HPDE6-E6E7 (cell line): ENCODE measurements around the gene GPR42.

Source experiments
- DNase-seq: peaks from one replicate; pipeline ENCODE4 v3.0.0; 2011; ENCODE audit warnings: missing footprints; ENCODE audit errors: extremely low spot score

The GPR42 gene, protein sequence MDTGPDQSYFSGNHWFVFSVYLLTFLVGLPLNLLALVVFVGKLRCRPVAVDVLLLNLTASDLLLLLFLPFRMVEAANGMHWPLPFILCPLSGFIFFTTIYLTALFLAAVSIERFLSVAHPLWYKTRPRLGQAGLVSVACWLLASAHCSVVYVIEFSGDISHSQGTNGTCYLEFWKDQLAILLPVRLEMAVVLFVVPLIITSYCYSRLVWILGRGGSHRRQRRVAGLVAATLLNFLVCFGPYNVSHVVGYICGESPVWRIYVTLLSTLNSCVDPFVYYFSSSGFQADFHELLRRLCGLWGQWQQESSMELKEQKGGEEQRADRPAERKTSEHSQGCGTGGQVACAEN

GRCh38 chr19:35370722-35371121 is at the start of gene GPR42:
GPR42 (plus strand) TSS chr19:35371068; CDS start chr19:35371360, 292 bp downstream.
- DNase-seq: no peak

DNA sequence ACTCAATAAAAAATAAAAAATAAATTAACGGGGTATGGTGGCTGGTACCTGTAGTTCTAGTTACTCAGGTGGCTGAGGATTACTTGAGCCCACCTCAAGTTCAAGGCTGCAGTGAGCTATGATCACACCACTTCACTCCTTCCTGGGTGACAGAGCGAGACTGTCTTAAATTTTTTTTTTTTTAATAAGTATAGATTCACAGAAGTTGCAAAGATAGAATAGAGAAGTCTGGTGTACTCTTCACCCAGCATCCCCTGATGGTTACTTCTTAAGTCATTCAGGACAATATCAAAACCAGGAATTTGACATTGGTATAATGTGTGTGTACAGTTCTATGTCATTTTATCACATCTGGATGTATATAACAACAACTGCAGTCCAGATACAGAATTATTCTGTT is 49.6 kb upstream of the GPR42 start:
- no peak for DNase-seq

DNA sequence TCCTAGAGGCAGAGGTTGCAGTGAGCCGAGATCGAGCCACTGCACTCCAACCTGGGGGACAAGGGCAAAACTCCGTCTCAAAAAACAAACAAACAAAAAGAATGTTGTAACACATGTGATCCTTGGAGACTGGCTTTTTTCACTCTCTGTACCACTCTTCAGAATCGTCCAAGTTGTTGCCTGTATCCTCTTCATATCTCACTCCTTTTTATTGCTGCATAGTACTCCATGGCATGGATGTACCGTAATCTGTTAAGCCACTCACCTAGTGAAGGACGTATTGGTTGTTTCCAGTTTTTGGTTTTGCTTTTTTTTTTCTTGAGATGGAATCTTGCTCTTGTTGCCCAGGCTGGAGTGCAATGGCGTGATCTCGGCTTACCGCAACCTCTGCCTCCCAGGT is 48.9 kb upstream of the GPR42 start:
- DNase-seq: no peak

DNA sequence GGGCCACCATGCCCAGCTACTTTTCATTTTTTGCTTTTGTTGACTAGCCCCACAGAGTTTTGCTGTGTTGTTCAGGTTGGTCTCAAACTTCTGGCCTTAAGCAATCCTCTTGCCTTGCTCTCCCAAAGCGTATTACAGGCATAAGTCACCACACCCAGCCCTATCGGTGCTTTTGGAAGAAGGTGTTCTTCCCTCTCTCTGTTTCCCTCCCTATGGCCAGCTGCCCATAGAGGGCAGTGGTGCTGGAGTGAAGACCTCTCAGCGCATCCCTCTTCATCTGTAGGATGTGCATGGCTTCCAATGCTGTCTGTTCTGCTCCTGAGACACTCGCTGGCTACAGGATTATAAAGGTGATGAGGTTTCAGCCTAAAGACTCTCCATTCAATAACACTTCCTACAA is 43.2 kb upstream of the GPR42 start:
- no peak for DNase-seq

DNA sequence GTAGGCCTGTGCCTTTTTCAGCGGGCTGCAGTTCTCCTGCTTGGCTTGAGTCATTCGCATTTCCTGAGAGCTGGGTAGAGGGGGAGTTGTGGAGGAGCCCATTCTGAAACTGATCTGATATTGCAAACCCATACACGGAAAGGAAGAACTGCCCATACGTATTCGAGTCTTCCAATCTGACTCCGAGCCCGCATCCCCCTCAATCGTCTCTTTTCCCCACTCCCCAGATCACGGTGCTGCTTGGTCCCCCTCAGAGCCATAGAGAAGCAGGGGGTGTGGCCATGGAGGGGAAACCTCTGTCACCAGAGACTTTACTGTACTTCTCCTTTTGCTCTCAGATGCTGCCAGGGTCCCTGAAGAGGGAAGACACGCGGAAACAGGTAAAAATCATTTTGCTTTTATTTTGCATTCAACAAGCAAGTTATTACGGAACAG is 42.0 kb upstream of the GPR42 start, which contains the start of gene CD22:
CD22 (plus strand) TSS at position 337 of the 435 bp plus-strand sequence. CDS start 2,854 bp downstream, outside the sequence.
- no peak for DNase-seq

GRCh38 chr19:35329323-35329722 is 41.5 kb upstream of the GPR42 start:
- DNase-seq: no peak

- no peak for DNase-seq
Observed at GRCh38 chr19:35330475-35330874, 40.4 kb upstream of the GPR42 start.

DNA sequence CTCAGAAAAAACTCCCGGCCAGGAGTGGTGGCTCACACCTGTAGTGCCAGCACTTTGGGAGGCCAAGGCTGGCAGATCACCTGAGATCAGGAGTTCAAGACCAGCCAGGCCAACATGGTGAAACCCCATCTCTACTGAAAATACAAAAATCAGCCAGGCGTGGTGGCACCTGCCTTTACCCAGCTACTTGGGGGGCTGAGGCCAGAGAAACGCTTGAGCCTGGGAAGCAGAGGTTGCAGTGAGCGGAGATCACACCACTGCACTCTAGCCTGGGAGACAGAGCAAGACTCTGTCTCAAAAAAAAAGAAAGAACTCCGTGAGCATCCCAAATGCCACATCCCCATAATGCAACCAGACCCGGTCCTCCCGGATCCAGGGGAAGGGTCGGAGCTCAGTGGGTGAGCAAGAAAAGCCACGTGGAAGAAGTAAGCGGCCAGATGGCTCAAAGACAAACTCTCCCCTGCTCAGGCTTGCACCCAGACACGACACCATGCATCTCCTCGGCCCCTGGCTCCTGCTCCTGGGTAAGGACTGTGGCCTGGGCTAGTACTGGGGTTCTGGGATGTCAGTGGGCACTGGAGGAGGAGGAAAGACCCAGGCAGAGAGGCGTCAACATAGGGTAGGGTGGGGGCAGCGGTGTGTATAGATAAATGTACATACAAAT is 39.2 kb upstream of the GPR42 start:
- no peak for DNase-seq

DNA sequence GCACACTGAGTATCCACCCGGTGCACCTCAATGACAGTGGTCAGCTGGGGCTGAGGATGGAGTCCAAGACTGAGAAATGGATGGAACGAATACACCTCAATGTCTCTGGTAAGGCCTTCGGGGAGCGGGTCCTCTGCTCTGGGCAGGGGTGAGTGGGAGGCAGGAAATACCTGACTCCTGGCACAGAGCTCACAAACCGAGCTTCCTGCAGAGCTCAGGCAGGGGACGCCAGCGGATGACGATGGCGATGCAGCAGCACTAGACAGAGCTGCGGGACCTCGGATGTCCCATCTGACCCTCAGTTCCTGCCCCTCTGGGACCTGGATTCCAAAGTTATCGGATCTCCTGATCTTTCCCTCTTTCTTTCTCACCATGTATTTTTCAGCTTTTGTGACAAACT is 38.1 kb upstream of the GPR42 start:
- no peak for DNase-seq

- DNase-seq: no peak
Observed at GRCh38 chr19:35334144-35334753, 36.6 kb upstream of the GPR42 start.

GRCh38 chr19:35336166-35336955 is 34.5 kb upstream of the GPR42 start:
- DNase-seq: no peak

GRCh38 chr19:35337097-35337983 is 33.5 kb upstream of the GPR42 start:
- DNase-seq: no peak

GRCh38 chr19:35337984-35338296 is 32.9 kb upstream of the GPR42 start:
- no peak for DNase-seq

GRCh38 chr19:35340431-35340830 is 30.4 kb upstream of the GPR42 start:
- no peak for DNase-seq

DNA sequence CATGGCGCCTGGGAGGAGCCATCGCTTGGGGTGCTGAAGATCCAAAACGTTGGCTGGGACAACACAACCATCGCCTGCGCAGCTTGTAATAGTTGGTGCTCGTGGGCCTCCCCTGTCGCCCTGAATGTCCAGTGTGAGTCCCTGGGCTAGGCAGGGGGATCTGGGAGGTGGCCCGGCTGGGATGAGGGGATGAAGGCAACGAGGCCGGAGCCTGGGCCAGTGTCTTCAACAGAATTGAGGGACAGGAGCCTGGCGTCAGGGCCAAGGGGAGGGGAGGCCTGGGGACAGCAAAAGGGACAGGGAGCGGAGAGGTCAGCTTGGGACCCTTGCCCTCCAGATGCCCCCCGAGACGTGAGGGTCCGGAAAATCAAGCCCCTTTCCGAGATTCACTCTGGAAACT is 29.9 kb upstream of the GPR42 start:
- no peak for DNase-seq

DNA sequence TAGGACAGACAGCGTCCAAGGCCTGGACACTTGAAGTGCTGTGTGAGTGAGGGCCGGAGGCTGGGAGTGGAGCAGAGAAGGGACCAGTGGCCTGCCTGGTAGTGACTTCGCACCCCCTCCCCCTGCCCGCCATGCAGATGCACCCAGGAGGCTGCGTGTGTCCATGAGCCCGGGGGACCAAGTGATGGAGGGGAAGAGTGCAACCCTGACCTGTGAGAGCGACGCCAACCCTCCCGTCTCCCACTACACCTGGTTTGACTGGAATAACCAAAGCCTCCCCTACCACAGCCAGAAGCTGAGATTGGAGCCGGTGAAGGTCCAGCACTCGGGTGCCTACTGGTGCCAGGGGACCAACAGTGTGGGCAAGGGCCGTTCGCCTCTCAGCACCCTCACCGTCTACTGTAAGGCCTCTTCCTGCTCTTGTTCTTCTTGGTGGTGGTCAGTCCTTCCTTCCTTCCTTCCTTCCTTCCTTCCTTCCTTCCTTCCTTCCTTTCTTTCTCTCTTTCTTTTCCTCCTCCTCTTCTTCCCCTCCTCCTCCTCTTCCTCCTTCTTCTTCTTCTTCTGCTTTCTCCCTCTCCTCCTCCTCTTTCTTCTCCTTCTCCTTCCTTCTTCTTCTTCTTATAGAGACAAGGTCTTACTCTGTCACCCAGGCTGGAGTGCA is 29.2 kb upstream of the GPR42 start:
- no peak for DNase-seq

DNA sequence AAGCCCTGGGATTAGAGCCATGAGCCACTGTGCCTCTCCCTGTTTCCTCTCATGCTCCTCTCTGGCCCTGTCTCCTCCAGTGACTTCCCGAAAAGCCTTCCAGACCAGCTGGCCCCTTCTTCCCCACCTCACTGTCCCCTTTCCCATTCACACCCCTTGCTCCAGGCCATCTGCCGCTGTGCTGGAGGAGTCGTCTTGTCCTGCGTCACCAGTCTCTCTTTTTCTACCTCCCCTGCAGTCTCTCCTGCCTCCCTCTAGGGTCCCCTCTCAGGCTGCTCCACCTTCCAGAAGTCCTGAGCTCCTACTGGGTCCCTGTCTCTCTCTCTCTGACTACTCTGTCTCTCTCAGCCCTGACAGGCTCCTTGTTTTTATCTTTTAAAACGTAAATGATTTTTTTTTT is 28.4 kb upstream of the GPR42 start:
- DNase-seq: no peak

- DNase-seq: no peak
Observed at GRCh38 chr19:35344511-35345031, 26.3 kb upstream of the GPR42 start.

GRCh38 chr19:35345671-35346111 is 25.2 kb upstream of the GPR42 start:
- no peak for DNase-seq
